ENCODE measurements around the gene ACOXL. TPM values are rescaled to one million over a fixed set of nuclear protein-coding genes. Genes with fewer than 3 reads are reported as not detected.

ACOXL gene
- total and polyA plus RNA-seq, 3 experiments from 2014 or later = 0.27 TPM; not detected in 2

- Mint-ChIP-seq H3K4me1 (no peaks in the 10 kb centered on the region), H3K36me3 (peaks cover 0 to 14% (median 3%) of the 10 kb centered on the region in 3 donors), H3K9me3 (peaks cover 0 to 9% (median 6%) of the 10 kb centered on the region in 5 donors), H3K27me3 (peaks cover 35 to 67% of the 10 kb centered on the region in 2 donors), H3K4me3 (no peak overlapping the region), H3K27ac (peak overlapping the region in 1 of 8 donors; percentile 7)
- H3K9me3 ChIP-seq (ENCODE audit: low read length) = no peaks in the 10 kb centered on the region
- ChIA-PET POLR2A (no interaction called here), CTCF (no interaction called here)
- no peaks in the 10 kb centered on the region for H3K36me3 ChIP-seq (ENCODE audit: insufficient read depth, low read length)
- no peaks in the 10 kb centered on the region for H3K4me1 ChIP-seq (ENCODE audit: insufficient read depth, low read length)
- no peak for DNase-seq
- H3K27me3 ChIP-seq (ENCODE audit: insufficient read depth, low read length, poor library complexity, severe bottlenecking) = peaks cover 16% of the 10 kb centered on the region
- H3K4me3 ChIP-seq (ENCODE audit: low read length) = no peak overlapping the region
- no peak overlapping the region for H3K27ac ChIP-seq (ENCODE audit: low read depth, low read length)
Observed at GRCh38 chr2:110741491-110741980, 9.2 kb downstream of the ACOXL start.

GRCh38 chr2:110742412-110742811 is 10.0 kb downstream of the ACOXL start:
- H3K4me3 Mint-ChIP-seq = no peak overlapping the region
- Histone ChIP-seq H3K4me3 (ENCODE audit: low read length) (no peak overlapping the region), H3K27ac (ENCODE audit: low read depth, low read length) (no peak overlapping the region), H3K27me3 (ENCODE audit: insufficient read depth, low read length, poor library complexity, severe bottlenecking) (peaks cover 9% of the 10 kb centered on the region), H3K9me3 (ENCODE audit: low read length) (no peaks in the 10 kb centered on the region), H3K4me1 (ENCODE audit: insufficient read depth, low read length) (peaks cover 4% of the 10 kb centered on the region), H3K36me3 (ENCODE audit: insufficient read depth, low read length) (no peaks in the 10 kb centered on the region)
- CTCF ChIA-PET = no interaction called here
- DNase-seq = no peak
- H3K4me1 Mint-ChIP-seq = peaks cover under 1 to 4% (median 1%) of the 10 kb centered on the region in 3 donors
- H3K27ac Mint-ChIP-seq = no peak overlapping the region
- H3K27me3 Mint-ChIP-seq = peaks cover 26 to 58% of the 10 kb centered on the region in 2 donors
- POLR2A ChIA-PET = no interaction called here
- H3K9me3 Mint-ChIP-seq = peaks cover 0 to 9% (median 3%) of the 10 kb centered on the region in 5 donors
- peaks cover 0 to 8% (median 3%) of the 10 kb centered on the region in 3 donors for H3K36me3 Mint-ChIP-seq

GRCh38 chr2:110743600-110743999 is 11.2 kb downstream of the ACOXL start:
- Mint-ChIP-seq H3K9me3 (peaks cover 0 to 7% (median 3%) of the 10 kb centered on the region in 5 donors), H3K4me3 (no peak overlapping the region), H3K27me3 (peaks cover 19 to 46% of the 10 kb centered on the region in 2 donors), H3K4me1 (peaks cover 12 to 16% (median 13%) of the 10 kb centered on the region in 3 donors), H3K27ac (no peak overlapping the region), H3K36me3 (peaks cover 0 to 6% (median 3%) of the 10 kb centered on the region in 3 donors)
- Histone ChIP-seq H3K27me3 (ENCODE audit: insufficient read depth, low read length, poor library complexity, severe bottlenecking) (peaks cover 2% of the 10 kb centered on the region), H3K4me3 (ENCODE audit: low read length) (no peak overlapping the region), H3K4me1 (ENCODE audit: insufficient read depth, low read length) (peaks cover 13% of the 10 kb centered on the region), H3K27ac (ENCODE audit: low read depth, low read length) (no peak overlapping the region), H3K36me3 (ENCODE audit: insufficient read depth, low read length) (no peaks in the 10 kb centered on the region), H3K9me3 (ENCODE audit: low read length) (no peaks in the 10 kb centered on the region)
- no peak for DNase-seq
- ChIA-PET CTCF (no interaction called here), POLR2A (no interaction called here)

- Histone ChIP-seq H3K27ac (ENCODE audit: low read depth, low read length) (no peak overlapping the region), H3K4me1 (ENCODE audit: insufficient read depth, low read length) (peaks cover 17% of the 10 kb centered on the region), H3K4me3 (ENCODE audit: low read length) (no peak overlapping the region), H3K27me3 (ENCODE audit: insufficient read depth, low read length, poor library complexity, severe bottlenecking) (peaks cover 2% of the 10 kb centered on the region), H3K36me3 (ENCODE audit: insufficient read depth, low read length) (no peaks in the 10 kb centered on the region), H3K9me3 (ENCODE audit: low read length) (no peaks in the 10 kb centered on the region)
- DNase-seq = no peak
- Mint-ChIP-seq H3K4me3 (no peak overlapping the region), H3K4me1 (peaks cover 16 to 19% (median 16%) of the 10 kb centered on the region in 3 donors), H3K9me3 (no peaks in the 10 kb centered on the region), H3K36me3 (peaks cover 0 to 1% (median 0%) of the 10 kb centered on the region in 3 donors), H3K27ac (peak overlapping the region in 1 of 8 donors; percentile 72), H3K27me3 (peaks cover 19 to 38% of the 10 kb centered on the region in 2 donors)
- CTCF ChIA-PET = no interaction called here
- POLR2A ChIA-PET = no interaction called here
Observed at GRCh38 chr2:110744429-110744828, 12.1 kb downstream of the ACOXL start.

GRCh38 chr2:110745048-110745447 is 12.7 kb downstream of the ACOXL start:
- Histone ChIP-seq H3K36me3 (ENCODE audit: insufficient read depth, low read length) (no peaks in the 10 kb centered on the region), H3K9me3 (ENCODE audit: low read length) (no peaks in the 10 kb centered on the region), H3K27ac (ENCODE audit: low read depth, low read length) (no peak overlapping the region), H3K4me1 (ENCODE audit: insufficient read depth, low read length) (peaks cover 17% of the 10 kb centered on the region), H3K27me3 (ENCODE audit: insufficient read depth, low read length, poor library complexity, severe bottlenecking) (peaks cover 2% of the 10 kb centered on the region), H3K4me3 (ENCODE audit: low read length) (no peak overlapping the region)
- Mint-ChIP-seq H3K4me1 (peaks cover 16 to 19% (median 17%) of the 10 kb centered on the region in 3 donors), H3K36me3 (peaks cover 0 to 1% (median 0%) of the 10 kb centered on the region in 3 donors), H3K27me3 (peaks cover 19 to 32% of the 10 kb centered on the region in 2 donors), H3K9me3 (no peaks in the 10 kb centered on the region), H3K4me3 (no peak overlapping the region), H3K27ac (peak overlapping the region in 1 of 8 donors; percentile 14)
- POLR2A ChIA-PET = no interaction called here
- CTCF ChIA-PET = no interaction called here
- DNase-seq = no peak

GRCh38 chr2:110746586-110747521 is 14.5 kb downstream of the ACOXL start:
- Mint-ChIP-seq H3K27ac (no peak overlapping the region), H3K9me3 (no peaks in the 10 kb centered on the region), H3K4me3 (no peak overlapping the region), H3K36me3 (no peaks in the 10 kb centered on the region), H3K4me1 (peaks cover 16 to 19% (median 17%) of the 10 kb centered on the region in 3 donors), H3K27me3 (peaks cover 9 to 14% of the 10 kb centered on the region in 2 donors)
- Histone ChIP-seq H3K9me3 (ENCODE audit: low read length) (no peaks in the 10 kb centered on the region), H3K36me3 (ENCODE audit: insufficient read depth, low read length) (no peaks in the 10 kb centered on the region), H3K27ac (ENCODE audit: low read depth, low read length) (no peak overlapping the region), H3K4me3 (ENCODE audit: low read length) (no peak overlapping the region), H3K4me1 (ENCODE audit: insufficient read depth, low read length) (peaks cover 17% of the 10 kb centered on the region), H3K27me3 (ENCODE audit: insufficient read depth, low read length, poor library complexity, severe bottlenecking) (no peaks in the 10 kb centered on the region)
- ChIA-PET POLR2A (no interaction called here), CTCF (interaction anchor here (1.1 kb wide), 1 partner anchor 13 kb away, joined by 3 read pairs; no protein-coding TSS in a partner anchor)
- no peak for DNase-seq

- H3K27me3 Mint-ChIP-seq = peaks cover 3 to 10% of the 10 kb centered on the region in 2 donors
- CTCF ChIA-PET = interaction anchor here (1.1 kb wide), 1 partner anchor 14 kb away, joined by 3 read pairs; no protein-coding TSS in a partner anchor
- H3K27ac Mint-ChIP-seq = peak overlapping the region in 5 of 8 donors; percentile 4 to 66 (median 52)
- H3K4me3 Mint-ChIP-seq = peak overlapping the region in 6 of 7 donors; percentile 38 to 76 (median 54)
- Histone ChIP-seq H3K27me3 (ENCODE audit: insufficient read depth, low read length, poor library complexity, severe bottlenecking) (no peaks in the 10 kb centered on the region), H3K4me1 (ENCODE audit: insufficient read depth, low read length) (peaks cover 17% of the 10 kb centered on the region), H3K4me3 (ENCODE audit: low read length) (no peak overlapping the region), H3K36me3 (ENCODE audit: insufficient read depth, low read length) (no peaks in the 10 kb centered on the region), H3K27ac (ENCODE audit: low read depth, low read length) (no peak overlapping the region), H3K9me3 (ENCODE audit: low read length) (no peaks in the 10 kb centered on the region)
- POLR2A ChIA-PET = no interaction called here
- DNase-seq = no peak
- no peaks in the 10 kb centered on the region for H3K9me3 Mint-ChIP-seq
- peaks cover 16 to 19% (median 17%) of the 10 kb centered on the region in 3 donors for H3K4me1 Mint-ChIP-seq
- H3K36me3 Mint-ChIP-seq = no peaks in the 10 kb centered on the region
Observed at GRCh38 chr2:110747522-110748488, 15.4 kb downstream of the ACOXL start.

All from CD8-positive, alpha-beta memory T cell (primary cell).